ENCODE measurements around the gene NPAS3.

Gene NPAS3

GRCh38 chr14:33652566-33653307 is 714.1 kb downstream of the NPAS3 start:
- DNase-seq: no peak

- DNase-seq: no peak
Observed at GRCh38 chr14:33653308-33653695, 714.6 kb downstream of the NPAS3 start.

- DNase-seq: no peak
Observed at GRCh38 chr14:33655421-33655820, 716.7 kb downstream of the NPAS3 start.

- no peak for DNase-seq
Observed at GRCh38 chr14:33657476-33657875, 718.8 kb downstream of the NPAS3 start.

- no peak for DNase-seq
Observed at GRCh38 chr14:33660248-33660647, 721.6 kb downstream of the NPAS3 start.

GRCh38 chr14:33661101-33661500 is 722.4 kb downstream of the NPAS3 start:
- no peak for DNase-seq

- DNase-seq: no peak
Observed at GRCh38 chr14:33668066-33668465, 729.4 kb downstream of the NPAS3 start.

GRCh38 chr14:33669111-33669510 is 730.4 kb downstream of the NPAS3 start:
- no peak for DNase-seq

- no peak for DNase-seq
Observed at GRCh38 chr14:33670235-33670634, 731.6 kb downstream of the NPAS3 start.

GRCh38 chr14:33671556-33671955 is 732.9 kb downstream of the NPAS3 start:
- no peak for DNase-seq

GRCh38 chr14:33674927-33675326 is 736.2 kb downstream of the NPAS3 start:
- DNase-seq: no peak

- DNase-seq: no peak
Observed at GRCh38 chr14:33675415-33676130, 736.9 kb downstream of the NPAS3 start.

GRCh38 chr14:33676135-33676566 is 737.5 kb downstream of the NPAS3 start:
- DNase-seq: no peak

- no peak for DNase-seq
Observed at GRCh38 chr14:33676891-33677290, 738.2 kb downstream of the NPAS3 start.

- no peak for DNase-seq
Observed at GRCh38 chr14:33678005-33678404, 739.3 kb downstream of the NPAS3 start.

- no peak for DNase-seq
Observed at GRCh38 chr14:33679025-33679424, 740.3 kb downstream of the NPAS3 start.

GRCh38 chr14:33679461-33680225 is 741.0 kb downstream of the NPAS3 start:
- DNase-seq: no peak

- no peak for DNase-seq
Observed at GRCh38 chr14:33680873-33681272, 742.2 kb downstream of the NPAS3 start.

GRCh38 chr14:33682760-33683159 is 744.1 kb downstream of the NPAS3 start:
- peak; percentile 67 for DNase-seq

GRCh38 chr14:33685026-33685425 is 746.3 kb downstream of the NPAS3 start:
- DNase-seq: no peak

- DNase-seq: no peak
Observed at GRCh38 chr14:33685698-33686097, 747.0 kb downstream of the NPAS3 start.

- DNase-seq: peak; percentile 35
Observed at GRCh38 chr14:33686218-33686617, 747.5 kb downstream of the NPAS3 start.

- DNase-seq: no peak
Observed at GRCh38 chr14:33686856-33687255, 748.2 kb downstream of the NPAS3 start.

GRCh38 chr14:33689680-33690079 is 751.0 kb downstream of the NPAS3 start:
- DNase-seq: no peak

All from T1000 (cell line).